Middle frontal gyrus (tissue), 1 donor: ENCODE results near the gene FLNC.

Experiments used
- DNase-seq: peaks from one replicate; pipeline ENCODE4 v3.0.0-alpha.2; 2015; ENCODE audit warnings: low spot score; ENCODE audit errors: extremely low spot score

Gene FLNC

DNA sequence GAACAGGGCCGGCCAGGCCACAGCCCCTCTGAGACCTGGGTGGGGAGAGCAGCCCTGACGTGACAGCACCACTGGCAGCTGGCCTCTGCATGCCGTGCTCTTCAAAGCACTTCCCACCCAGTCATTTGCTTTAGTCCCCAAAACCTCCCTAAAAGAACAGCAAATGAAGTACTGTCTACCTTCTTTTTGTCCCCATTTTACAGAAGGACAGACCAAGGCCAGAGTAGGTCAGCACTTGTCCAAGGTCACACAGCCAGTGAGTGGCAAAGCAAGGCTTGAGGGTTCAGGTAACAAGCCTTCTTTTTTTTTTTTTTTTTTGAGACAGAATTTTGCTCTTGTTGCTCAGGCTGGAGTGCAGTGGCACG, 47.5 kb downstream of the FLNC start:
- DNase-seq = no peak

- no peak for DNase-seq
Measured at GRCh38 chr7:128878226-128879105, 48.3 kb downstream of the FLNC start.

DNA sequence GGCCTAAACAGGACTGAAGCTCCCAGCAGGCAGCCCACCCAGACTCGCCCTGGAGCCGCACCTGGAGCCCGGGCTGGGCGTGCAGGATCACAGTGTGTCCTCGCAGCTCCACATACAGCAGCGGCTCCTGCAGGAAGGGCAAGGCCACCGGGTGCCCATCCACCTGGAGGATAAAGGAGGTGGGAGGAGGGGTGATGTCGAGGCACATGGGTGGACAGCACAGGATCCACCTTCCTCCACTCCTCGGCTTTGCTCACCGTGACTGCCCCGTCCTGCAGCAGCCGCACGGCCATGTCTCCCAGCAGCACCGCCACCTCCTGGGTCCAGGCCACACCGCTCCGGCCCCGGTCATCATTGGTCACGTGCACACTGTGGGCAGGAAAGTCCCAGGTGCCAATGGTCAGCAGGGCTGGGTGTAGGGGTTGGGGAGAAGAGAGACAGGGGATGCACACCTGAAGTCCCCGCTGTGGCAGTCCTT, 49.3 kb downstream of the FLNC start:
- DNase-seq = no peak

GRCh38 chr7:128879939-128880746, 49.9 kb downstream of the FLNC start:
- peak; percentile 52 for DNase-seq

GRCh38 chr7:128880791-128881457, 50.7 kb downstream of the FLNC start:
- DNase-seq = no peak

- DNase-seq = no peak
Measured at GRCh38 chr7:128881458-128882125, 51.4 kb downstream of the FLNC start.

DNA sequence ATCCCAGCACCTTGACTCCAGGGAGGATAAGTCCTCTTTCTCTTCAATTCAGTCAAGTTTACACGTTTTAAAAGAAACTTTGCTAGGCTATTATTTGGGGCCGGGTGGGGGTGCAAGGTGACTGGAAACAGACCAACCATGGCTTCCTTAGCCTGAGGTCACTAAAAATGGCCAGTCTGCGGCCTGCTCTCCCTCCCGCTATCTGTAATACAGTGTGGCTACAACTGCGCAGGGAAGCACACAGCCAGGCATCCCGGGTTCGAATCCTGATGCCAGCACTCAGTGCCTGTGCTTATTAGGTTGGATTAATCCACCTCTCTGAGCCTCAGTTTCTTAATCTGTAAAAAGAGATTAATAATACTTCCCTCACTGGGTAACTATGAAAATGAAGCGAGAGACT, 51.9 kb downstream of the FLNC start:
- no peak for DNase-seq

DNA sequence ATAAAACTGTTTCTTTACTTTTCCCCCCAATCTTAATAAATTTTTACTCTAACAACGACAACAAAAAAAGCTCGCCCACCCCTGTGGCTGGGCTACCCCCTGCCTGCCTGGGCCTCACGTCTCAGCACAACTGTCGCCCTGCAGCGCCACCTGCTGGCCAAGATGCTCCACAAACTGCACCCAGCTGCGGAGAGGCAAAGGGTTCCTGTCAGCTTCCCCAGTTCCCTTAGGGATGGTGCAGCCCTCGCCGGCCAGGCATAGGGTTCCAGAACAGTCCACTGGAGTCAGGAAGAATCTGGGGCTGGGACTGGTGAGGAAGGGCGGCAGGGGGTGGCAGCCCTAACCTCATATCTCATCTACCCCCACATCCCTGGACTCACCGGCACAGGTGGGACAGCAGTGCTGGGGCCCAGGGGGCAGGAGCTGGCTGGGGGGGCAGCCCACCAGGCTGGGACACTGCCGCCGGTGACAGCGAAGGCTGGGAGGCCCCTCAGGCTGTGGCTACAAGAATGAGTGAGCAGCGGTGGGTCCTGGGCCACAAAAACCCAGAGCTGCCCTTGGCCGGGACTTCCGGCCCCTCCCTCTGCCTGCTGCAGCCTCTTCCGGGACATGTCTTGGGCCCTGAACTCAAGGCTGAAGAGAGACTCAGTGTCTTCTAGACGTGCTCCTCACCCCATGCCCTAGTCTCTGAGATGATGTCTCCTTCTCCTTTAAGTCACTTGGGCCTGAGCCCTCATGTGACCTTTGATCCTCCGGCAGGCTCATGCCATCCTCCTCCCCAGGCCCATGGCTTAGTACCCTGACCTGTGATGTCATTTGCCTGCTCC, 53.6 kb downstream of the FLNC start:
- no peak for DNase-seq

DNA sequence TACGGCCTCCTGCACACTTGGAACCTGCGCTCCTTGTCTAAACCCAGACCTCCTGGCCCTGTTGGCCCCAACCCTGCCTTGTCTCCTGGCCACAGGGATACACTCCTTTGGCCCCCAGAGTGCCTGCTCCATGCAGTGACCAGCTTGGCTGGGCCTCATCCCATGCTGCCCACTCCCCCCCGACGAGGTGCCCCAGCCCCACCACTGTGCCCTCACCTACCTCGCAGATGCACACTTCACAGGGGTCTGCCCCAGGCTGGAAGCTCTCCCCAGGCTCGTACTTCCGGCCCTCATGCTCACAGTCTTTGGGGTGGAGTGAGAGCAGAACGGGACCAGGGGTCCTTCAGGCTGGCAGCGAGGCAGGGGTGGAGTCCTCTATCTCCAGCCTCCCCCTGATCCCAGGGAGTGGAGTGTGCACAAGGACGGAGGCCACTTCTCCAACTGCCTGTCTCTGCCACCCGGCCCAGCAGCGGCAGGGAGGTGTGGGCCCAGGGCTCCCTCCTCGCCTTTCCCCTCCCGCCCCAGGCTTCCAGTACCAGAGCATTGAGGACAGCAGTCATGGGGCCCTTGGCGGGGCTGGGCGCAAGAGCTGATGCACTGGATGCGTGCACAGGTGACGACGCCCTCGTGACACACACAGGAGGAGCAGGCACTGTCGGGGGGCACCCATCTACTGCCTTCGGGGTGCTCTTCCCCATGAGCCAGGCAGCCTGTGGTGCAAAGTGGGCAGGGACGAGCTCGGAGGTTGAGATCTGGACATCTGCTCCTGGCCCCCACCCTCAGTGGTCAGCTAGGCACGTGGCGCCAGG, 54.6 kb downstream of the FLNC start:
- no peak for DNase-seq

DNA sequence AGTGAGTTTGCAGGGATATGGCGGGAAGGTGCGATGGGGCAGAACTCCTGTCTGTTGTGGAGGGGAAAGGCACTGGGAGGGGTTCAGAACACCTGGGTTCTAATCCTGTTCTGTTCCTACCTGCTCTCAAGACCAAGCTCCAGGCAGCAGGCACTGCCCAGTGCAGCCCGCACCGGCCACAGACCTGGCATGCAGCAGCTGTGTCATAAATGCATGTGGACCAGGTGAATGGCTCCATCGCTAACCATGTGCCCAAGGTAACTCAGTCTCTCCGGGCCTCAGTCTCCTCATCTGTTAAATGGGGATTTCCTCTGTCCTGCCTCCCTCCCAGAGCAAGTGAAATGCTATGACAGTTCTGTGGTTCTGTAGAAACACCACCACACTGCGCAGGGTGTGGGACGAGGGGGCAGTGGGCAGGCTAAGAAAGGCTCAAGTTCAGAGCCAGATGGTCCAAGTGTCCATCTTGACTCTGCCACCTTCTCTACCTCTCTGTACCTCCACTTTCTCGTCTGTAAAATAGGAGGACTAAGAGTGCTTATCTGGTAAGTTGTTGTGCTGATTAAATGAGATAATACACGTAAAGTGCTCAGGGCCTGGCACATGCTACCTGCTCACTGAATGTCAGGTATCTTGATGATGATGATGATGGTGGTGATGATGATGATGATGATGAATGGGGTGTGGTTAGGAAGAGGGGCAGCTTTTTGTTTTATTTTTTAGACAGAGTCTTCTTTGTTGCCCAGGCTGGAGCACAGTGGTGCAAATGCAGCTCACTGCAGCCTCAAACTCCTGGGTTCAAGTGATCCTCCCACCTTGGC, 55.4 kb downstream of the FLNC start:
- DNase-seq = no peak

- no peak for DNase-seq
Measured at GRCh38 chr7:128886391-128887168, 56.4 kb downstream of the FLNC start.

DNA sequence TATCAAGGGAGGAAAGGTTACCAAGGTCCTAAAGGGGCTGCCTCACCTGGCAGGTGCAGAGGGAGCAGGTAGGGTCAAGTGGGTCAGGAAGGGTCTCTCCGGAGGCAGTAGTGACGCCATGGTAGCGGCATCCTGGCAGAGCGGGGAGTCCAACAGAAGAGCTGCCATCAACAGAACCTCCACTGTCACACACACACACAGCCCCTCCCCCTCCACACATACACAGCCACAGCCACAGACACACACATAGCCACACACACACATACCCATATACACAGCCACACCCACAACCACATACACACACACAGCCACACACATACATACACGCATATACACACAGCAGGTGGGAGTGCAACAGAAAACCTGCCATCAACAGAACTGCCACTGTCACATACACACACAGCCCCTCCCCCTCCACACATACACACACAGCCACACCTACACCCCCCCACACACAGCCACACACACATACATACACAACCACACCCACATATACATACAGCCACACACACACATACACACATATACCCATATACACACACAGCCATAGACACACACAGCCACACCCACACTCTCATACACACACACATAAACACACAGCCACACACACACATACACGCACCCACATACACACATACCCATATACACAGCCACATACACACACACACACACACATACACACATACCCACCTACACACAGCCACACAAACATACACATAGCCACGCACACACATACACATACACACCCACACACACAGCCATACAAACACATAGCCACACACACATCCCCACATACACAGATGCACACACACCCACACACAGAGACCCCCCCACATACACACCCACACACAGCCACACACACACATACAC, 57.2 kb downstream of the FLNC start:
- DNase-seq = no peak

GRCh38 chr7:128888039-128888755, 58.0 kb downstream of the FLNC start:
- no peak for DNase-seq

DNA sequence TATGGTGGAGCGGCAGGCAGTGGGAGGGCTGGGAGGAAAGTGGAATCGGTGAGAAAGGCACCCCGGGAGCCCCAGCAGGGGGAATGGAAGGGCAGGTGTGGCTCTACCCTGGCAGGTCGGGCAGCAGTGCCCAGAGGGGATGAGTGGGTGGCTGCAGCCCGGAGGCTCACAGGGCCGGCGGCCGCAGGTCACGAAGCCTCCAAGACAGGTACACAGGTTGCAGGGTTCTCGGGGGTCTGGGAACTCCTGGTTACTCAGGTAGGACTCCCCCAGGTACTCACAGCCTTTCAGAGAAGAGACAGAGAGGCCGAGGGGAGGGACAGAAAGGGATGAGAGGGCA, 58.5 kb downstream of the FLNC start:
- no peak for DNase-seq

- no peak for DNase-seq
Measured at GRCh38 chr7:128889121-128889520, 58.9 kb downstream of the FLNC start.

DNA sequence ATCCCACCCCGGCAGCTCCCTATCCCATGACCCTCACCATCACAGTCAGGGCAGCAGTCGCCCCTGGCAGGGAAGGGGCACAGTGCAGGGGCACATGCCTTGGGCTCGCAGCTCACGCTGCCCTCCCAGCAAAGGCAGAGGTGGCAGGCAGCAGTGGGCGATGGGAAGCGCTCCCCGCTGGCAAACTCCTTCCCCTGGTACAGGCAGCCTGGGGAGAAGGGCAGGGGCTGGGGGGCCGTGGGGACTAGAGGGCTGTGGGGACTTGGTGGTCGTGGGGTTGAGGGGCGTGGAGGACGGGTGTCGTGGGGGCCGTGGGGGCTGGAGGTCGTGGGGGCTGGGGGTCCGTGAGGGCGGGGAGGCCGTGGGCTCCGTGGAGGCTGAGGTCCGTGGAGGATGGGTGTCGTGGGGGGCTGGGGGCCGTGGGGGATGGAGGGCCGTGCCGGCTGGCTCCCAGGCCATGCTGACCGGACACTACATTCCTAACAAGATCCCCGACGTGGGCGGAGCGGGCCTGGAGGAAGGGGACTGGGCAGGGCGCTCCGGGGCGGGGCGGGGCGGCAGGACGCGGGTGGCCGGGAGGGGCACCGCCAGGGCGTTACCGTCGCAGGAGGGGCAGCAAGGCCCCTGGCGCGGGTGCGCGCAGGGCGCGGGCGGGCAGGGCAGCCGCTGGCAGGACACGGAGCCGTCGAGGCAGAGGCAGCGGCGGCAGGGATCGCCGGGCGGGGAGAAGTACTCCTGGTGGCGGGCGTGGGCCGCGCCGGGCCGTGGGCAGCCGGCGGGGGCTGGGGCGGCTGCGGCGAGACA, 60.3 kb downstream of the FLNC start:
- DNase-seq = no peak
